Measurements from ENCODE around the gene PCNX4. TPM values are rescaled to one million over a fixed set of nuclear protein-coding genes. Genes with fewer than 3 reads are reported as not detected.

PCNX4 gene
- total RNA-seq, 2 donors from 2014 or later = 19.7 to 23.6 TPM

GRCh38 chr14:60087668-60088067, 4.1 kb upstream of the PCNX4 start:
- Histone ChIP-seq H3K27me3 (no peaks in the 10 kb centered on the region), H3K9me3 (no peaks in the 10 kb centered on the region)

GRCh38 chr14:60089221-60089620, 2.5 kb upstream of the PCNX4 start:
- intact Hi-C loops (cut with DNase I) = no loop called here
- Histone ChIP-seq H3K36me3 (no peaks in the 10 kb centered on the region), H3K27me3 (no peaks in the 10 kb centered on the region), H3K27ac (no peak overlapping the region), H3K4me1 (peaks cover 4% of the 10 kb centered on the region), H3K9me3 (no peaks in the 10 kb centered on the region), H3K9ac (ENCODE audit: low read depth in 2 of 2, low read length in 2 of 2) (no peak overlapping the region), H3K4me3 (no peak overlapping the region)
- no peak for DNase-seq
- no peak for TF ChIP-seq CTCF (IDR thresholded peaks at IDR 0.05)

More at GRCh38 chr14:60087668-60088067, 4.1 kb upstream of the PCNX4 start:
- Histone ChIP-seq H3K27ac (no peak overlapping the region), H3K36me3 (no peaks in the 10 kb centered on the region), H3K4me3 (no peak overlapping the region), H3K4me1 (no peaks in the 10 kb centered on the region), H3K9ac (ENCODE audit: low read depth in 2 of 2, low read length in 2 of 2) (no peak overlapping the region)
- intact Hi-C loops (cut with DNase I) = no loop called here
- DNase-seq = no peak
- no peak for TF ChIP-seq CTCF (IDR thresholded peaks at IDR 0.05)

GRCh38 chr14:60090864-60091519, 731 bp upstream of the PCNX4 start:
- Histone ChIP-seq H3K27me3 (no peaks in the 10 kb centered on the region), H3K4me1 (peaks cover 4% of the 10 kb centered on the region), H3K36me3 (no peaks in the 10 kb centered on the region), H3K9ac (ENCODE audit: low read depth in 2 of 2, low read length in 2 of 2) (peak overlapping the region; percentile 69 to 96), H3K9me3 (no peaks in the 10 kb centered on the region), H3K4me3 (peak overlapping the region; percentile 48), H3K27ac (peak overlapping the region; percentile 99)
- intact Hi-C loops (cut with DNase I) = loop anchor here (10.0 kb wide), 1 partner anchor 74 kb away; the partner anchor contains the start of gene DHRS7
- peak; percentile 62 for DNase-seq
- TF ChIP-seq CTCF (IDR thresholded peaks at IDR 0.05) = no peak

- peak overlapping the region; percentile 48 for H3K4me3 ChIP-seq
- DNase-seq = peak; percentile 35
- intact Hi-C loops (cut with DNase I) = loop anchor here (10.0 kb wide), 1 partner anchor 72 kb away; the partner anchor contains the start of gene DHRS7
- peak overlapping the region; percentile 99 for H3K27ac ChIP-seq
- no peaks in the 10 kb centered on the region for H3K9me3 ChIP-seq
- no peak for TF ChIP-seq CTCF (IDR thresholded peaks at IDR 0.05)
- no peaks in the 10 kb centered on the region for H3K36me3 ChIP-seq
- H3K4me1 ChIP-seq = peaks cover 4% of the 10 kb centered on the region
- peak overlapping the region; percentile 84 to 96 for H3K9ac ChIP-seq (ENCODE audit: low read depth in 2 of 2, low read length in 2 of 2)
- H3K27me3 ChIP-seq = no peaks in the 10 kb centered on the region
These were observed 800 bp downstream of the PCNX4 start for GRCh38 chr14:60092526-60092920.

GRCh38 chr14:60093080-60093479, 1.4 kb downstream of the PCNX4 start:
- no peak for TF ChIP-seq CTCF (IDR thresholded peaks at IDR 0.05)
- H3K27ac ChIP-seq = peak overlapping the region; percentile 99
- no peaks in the 10 kb centered on the region for H3K27me3 ChIP-seq
- H3K9me3 ChIP-seq = no peaks in the 10 kb centered on the region
- H3K4me1 ChIP-seq = peaks cover 4% of the 10 kb centered on the region
- DNase-seq = no peak
- H3K4me3 ChIP-seq = peak overlapping the region; percentile 48
- H3K9ac ChIP-seq (ENCODE audit: low read depth in 2 of 2, low read length in 2 of 2) = peak overlapping the region; percentile 84 to 96
- intact Hi-C loops (cut with DNase I) = loop anchor here (10.0 kb wide), 1 partner anchor 72 kb away; the partner anchor contains the start of gene DHRS7
- H3K36me3 ChIP-seq = no peaks in the 10 kb centered on the region
